Measurements from ENCODE around the gene LRFN3.
"Not testable (repeated sequence)": the region's sequence is repeated elsewhere in the genome, so short reads cannot be mapped to it uniquely, and the experiment has no call there.

The LRFN3 gene

GRCh38 chr19:35905178-35905727 lies 30.9 kb upstream of the LRFN3 start:
- DNase-seq (ENCODE audit: low spot score): no peak

- DNase-seq (ENCODE audit: low spot score): no peak
Measured at GRCh38 chr19:35907377-35907745, 28.8 kb upstream of the LRFN3 start.

- no peak for DNase-seq (ENCODE audit: low spot score)
Measured at GRCh38 chr19:35908010-35908441, 28.1 kb upstream of the LRFN3 start, which contains the start of gene TYROBP. TYROBP (minus strand) TSS chr19:35908295; CDS start chr19:35908228, 67 bp downstream.

GRCh38 chr19:35908973-35909683 lies 27.0 kb upstream of the LRFN3 start:
- no peak for DNase-seq (ENCODE audit: low spot score)

- no peak for DNase-seq (ENCODE audit: low spot score)
Measured at GRCh38 chr19:35909684-35910035, 26.5 kb upstream of the LRFN3 start.

GRCh38 chr19:35910355-35910754 lies 25.8 kb upstream of the LRFN3 start:
- not testable (repeated sequence) for DNase-seq (ENCODE audit: low spot score)

- DNase-seq (ENCODE audit: low spot score): no peak
Measured at GRCh38 chr19:35911173-35911572, 25.0 kb upstream of the LRFN3 start.

GRCh38 chr19:35911790-35912189 lies 24.4 kb upstream of the LRFN3 start:
- no peak for DNase-seq (ENCODE audit: low spot score)

GRCh38 chr19:35913589-35913988 lies 22.6 kb upstream of the LRFN3 start:
- DNase-seq (ENCODE audit: low spot score): no peak

- DNase-seq (ENCODE audit: low spot score): no peak
Measured at GRCh38 chr19:35915443-35915842, 20.7 kb upstream of the LRFN3 start.

- no peak for DNase-seq (ENCODE audit: low spot score)
Measured at GRCh38 chr19:35919306-35919705, 16.9 kb upstream of the LRFN3 start.

- DNase-seq (ENCODE audit: low spot score): no peak
Measured at GRCh38 chr19:35921012-35921411, 15.2 kb upstream of the LRFN3 start.

GRCh38 chr19:35925501-35925900 lies 10.7 kb upstream of the LRFN3 start:
- DNase-seq (ENCODE audit: low spot score): no peak

GRCh38 chr19:35928507-35928906 lies 7.7 kb upstream of the LRFN3 start:
- DNase-seq (ENCODE audit: low spot score): no peak

GRCh38 chr19:35929876-35930275 lies 6.3 kb upstream of the LRFN3 start:
- DNase-seq (ENCODE audit: low spot score): no peak

GRCh38 chr19:35931161-35931873 lies 4.9 kb upstream of the LRFN3 start:
- peak; percentile 100 for DNase-seq (ENCODE audit: low spot score)

GRCh38 chr19:35931874-35932202 lies 4.3 kb upstream of the LRFN3 start:
- DNase-seq (ENCODE audit: low spot score): no peak

- DNase-seq (ENCODE audit: low spot score): no peak
Measured at GRCh38 chr19:35932291-35932936, 3.8 kb upstream of the LRFN3 start.

- DNase-seq (ENCODE audit: low spot score): no peak
Measured at GRCh38 chr19:35936738-35937268, 629 bp downstream of the LRFN3 start.

- no peak for DNase-seq (ENCODE audit: low spot score)
Measured at GRCh38 chr19:35937345-35938281, 1.4 kb downstream of the LRFN3 start.
